NB4 (cell line): ENCODE measurements around the gene GPRC5B.

Experiments
- MYC ChIP-seq: IDR thresholded peaks from 2 replicates; pipeline ENCODE4 v1.6.1; 2011; ENCODE audit warnings: low read depth, low read length
- POLR2A ChIP-seq: IDR thresholded peaks from 2 replicates; pipeline ENCODE4 v1.6.1; 2011; ENCODE audit warnings: mild to moderate bottlenecking; ENCODE audit not compliant: insufficient read length; ENCODE audit errors: extremely low read depth
- TF ChIP-seq, protein P1 (sequence below): IDR thresholded peaks from one replicate; pipeline ENCODE4 v1.5.1; 2012; ENCODE audit warnings: low read depth, low read length

DNA sequence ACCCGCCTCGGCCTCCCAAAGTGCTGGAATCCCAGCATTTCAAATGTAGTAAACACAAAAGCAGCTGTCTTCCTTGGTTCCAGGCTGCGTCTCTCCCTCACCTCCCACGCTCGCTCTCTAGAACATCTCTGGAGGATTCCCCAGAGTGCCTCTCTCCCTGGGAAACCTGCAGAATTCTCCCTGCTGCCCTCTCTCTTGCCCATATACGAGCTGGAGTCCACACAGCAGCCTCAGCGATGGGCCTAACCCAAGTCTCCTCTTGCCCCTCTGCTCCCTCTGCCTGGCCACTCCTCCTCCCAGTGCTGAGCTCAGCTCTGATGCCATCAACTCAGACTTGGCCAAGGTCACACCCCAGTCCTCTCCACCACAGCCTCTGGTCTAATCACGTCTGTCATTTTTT is 10.6 kb downstream of the GPRC5B start:
- TF ChIP-seq POLR2A (no peak), MYC (no peak)
- TF ChIP-seq, protein P1, sequence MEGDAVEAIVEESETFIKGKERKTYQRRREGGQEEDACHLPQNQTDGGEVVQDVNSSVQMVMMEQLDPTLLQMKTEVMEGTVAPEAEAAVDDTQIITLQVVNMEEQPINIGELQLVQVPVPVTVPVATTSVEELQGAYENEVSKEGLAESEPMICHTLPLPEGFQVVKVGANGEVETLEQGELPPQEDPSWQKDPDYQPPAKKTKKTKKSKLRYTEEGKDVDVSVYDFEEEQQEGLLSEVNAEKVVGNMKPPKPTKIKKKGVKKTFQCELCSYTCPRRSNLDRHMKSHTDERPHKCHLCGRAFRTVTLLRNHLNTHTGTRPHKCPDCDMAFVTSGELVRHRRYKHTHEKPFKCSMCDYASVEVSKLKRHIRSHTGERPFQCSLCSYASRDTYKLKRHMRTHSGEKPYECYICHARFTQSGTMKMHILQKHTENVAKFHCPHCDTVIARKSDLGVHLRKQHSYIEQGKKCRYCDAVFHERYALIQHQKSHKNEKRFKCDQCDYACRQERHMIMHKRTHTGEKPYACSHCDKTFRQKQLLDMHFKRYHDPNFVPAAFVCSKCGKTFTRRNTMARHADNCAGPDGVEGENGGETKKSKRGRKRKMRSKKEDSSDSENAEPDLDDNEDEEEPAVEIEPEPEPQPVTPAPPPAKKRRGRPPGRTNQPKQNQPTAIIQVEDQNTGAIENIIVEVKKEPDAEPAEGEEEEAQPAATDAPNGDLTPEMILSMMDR: no peak
